Sigmoid colon (tissue), 3 donors: Measurements from ENCODE around the gene CLGN.

Experiments
- POLR2A ChIP-seq, 2 donors: fragments of 450-650 bp; IDR thresholded peaks; one replicate each; pipeline ENCODE4 v1.6.1; 2016; ENCODE audit warnings: antibody characterized with exemption in 2 of 2, mild to moderate bottlenecking in 2 of 2, moderate library complexity in 2 of 2
- TF ChIP-seq, protein P1 (sequence below), 4 experiments: fragments of 450-650 bp in 3 of 4; fragments of 200-600 bp in 1 of 4; IDR thresholded peaks; one replicate each; pipeline ENCODE4 v1.5.1; 2016 to 2019; ENCODE audit warnings: antibody characterized with exemption in 4 of 4, mild to moderate bottlenecking in 3 of 4, moderate library complexity in 2 of 4

DNA sequence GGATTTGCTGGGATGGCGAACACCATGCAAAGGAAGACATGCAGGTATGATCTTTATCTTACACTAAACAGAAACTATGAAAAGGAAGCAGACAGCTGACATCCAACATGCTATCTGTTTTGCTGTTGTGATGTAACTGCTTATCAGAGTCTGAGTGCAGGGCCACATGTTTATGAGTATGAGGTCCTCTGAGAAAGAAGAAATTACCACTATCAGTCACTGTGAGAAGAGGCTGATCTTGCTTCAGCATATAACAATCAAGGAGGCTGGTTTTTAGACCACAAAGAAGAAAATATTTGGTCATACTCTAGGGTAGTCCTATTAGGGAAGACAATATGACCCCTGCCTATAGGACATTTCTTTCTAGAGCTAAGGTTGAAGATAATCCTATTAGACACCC is 18.5 kb downstream of the CLGN start:
- TF ChIP-seq, protein P1, sequence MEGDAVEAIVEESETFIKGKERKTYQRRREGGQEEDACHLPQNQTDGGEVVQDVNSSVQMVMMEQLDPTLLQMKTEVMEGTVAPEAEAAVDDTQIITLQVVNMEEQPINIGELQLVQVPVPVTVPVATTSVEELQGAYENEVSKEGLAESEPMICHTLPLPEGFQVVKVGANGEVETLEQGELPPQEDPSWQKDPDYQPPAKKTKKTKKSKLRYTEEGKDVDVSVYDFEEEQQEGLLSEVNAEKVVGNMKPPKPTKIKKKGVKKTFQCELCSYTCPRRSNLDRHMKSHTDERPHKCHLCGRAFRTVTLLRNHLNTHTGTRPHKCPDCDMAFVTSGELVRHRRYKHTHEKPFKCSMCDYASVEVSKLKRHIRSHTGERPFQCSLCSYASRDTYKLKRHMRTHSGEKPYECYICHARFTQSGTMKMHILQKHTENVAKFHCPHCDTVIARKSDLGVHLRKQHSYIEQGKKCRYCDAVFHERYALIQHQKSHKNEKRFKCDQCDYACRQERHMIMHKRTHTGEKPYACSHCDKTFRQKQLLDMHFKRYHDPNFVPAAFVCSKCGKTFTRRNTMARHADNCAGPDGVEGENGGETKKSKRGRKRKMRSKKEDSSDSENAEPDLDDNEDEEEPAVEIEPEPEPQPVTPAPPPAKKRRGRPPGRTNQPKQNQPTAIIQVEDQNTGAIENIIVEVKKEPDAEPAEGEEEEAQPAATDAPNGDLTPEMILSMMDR (IDR thresholded peaks at IDR 0.05), result no peak
- TF ChIP-seq POLR2A (IDR thresholded peaks at IDR 0.05), result no peak
